Measurements from ENCODE around the gene PTCRA. TPM values are rescaled to one million over a fixed set of nuclear protein-coding genes. Genes with fewer than 3 reads are reported as not detected.

PTCRA gene
- total RNA-seq, 6 donors from 2014 or later, result 3.3 to 10.7 (median 7.1) TPM; not detected in 2

DNA sequence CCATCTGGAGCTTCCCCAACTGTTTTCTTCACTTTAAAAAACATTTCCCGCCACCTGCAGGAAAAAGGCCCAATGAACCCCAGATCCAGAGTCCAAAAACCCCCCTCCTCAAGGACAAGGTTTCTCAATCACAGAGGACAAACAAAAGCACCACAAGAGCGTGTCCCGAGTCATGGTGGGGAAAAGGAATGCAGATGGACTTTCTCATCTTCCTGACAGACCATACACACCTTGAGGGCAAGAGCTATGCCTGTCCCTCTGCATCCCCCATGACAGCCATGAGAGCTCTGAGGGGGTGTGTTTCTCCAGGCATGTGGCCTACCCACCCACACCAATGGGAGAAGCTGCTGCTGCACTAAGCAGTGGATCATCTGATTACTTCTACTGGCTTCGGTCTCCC is 54.1 kb downstream of the PTCRA start:
- WGBS, 2 donors, result 78 to 94% methylated on average over 4 of the region's 4 CpGs
- no peak for TF ChIP-seq POLR2AphosphoS5 (IDR thresholded peaks at IDR 0.05)
- TF ChIP-seq EP300 (IDR thresholded peaks at IDR 0.05), result no peak
- TF ChIP-seq POLR2A (IDR thresholded peaks at IDR 0.05), result no peak
- TF ChIP-seq, protein P1, sequence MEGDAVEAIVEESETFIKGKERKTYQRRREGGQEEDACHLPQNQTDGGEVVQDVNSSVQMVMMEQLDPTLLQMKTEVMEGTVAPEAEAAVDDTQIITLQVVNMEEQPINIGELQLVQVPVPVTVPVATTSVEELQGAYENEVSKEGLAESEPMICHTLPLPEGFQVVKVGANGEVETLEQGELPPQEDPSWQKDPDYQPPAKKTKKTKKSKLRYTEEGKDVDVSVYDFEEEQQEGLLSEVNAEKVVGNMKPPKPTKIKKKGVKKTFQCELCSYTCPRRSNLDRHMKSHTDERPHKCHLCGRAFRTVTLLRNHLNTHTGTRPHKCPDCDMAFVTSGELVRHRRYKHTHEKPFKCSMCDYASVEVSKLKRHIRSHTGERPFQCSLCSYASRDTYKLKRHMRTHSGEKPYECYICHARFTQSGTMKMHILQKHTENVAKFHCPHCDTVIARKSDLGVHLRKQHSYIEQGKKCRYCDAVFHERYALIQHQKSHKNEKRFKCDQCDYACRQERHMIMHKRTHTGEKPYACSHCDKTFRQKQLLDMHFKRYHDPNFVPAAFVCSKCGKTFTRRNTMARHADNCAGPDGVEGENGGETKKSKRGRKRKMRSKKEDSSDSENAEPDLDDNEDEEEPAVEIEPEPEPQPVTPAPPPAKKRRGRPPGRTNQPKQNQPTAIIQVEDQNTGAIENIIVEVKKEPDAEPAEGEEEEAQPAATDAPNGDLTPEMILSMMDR (IDR thresholded peaks at IDR 0.05), result no peak
- Histone ChIP-seq H3K36me3 (peaks cover 3 to 43% (median 15%) of the 10 kb centered on the region in 4 donors), H3K4me1 (no peaks in the 10 kb centered on the region), H3K27me3 (no peaks in the 10 kb centered on the region), H3K9me3 (no peaks in the 10 kb centered on the region), H3K4me3 (no peak overlapping the region), H3K27ac (no peak overlapping the region)
- DNase-seq (no peak), ATAC-seq (ENCODE audit: low FRiP score in 2 of 2) (no peak)

DNA sequence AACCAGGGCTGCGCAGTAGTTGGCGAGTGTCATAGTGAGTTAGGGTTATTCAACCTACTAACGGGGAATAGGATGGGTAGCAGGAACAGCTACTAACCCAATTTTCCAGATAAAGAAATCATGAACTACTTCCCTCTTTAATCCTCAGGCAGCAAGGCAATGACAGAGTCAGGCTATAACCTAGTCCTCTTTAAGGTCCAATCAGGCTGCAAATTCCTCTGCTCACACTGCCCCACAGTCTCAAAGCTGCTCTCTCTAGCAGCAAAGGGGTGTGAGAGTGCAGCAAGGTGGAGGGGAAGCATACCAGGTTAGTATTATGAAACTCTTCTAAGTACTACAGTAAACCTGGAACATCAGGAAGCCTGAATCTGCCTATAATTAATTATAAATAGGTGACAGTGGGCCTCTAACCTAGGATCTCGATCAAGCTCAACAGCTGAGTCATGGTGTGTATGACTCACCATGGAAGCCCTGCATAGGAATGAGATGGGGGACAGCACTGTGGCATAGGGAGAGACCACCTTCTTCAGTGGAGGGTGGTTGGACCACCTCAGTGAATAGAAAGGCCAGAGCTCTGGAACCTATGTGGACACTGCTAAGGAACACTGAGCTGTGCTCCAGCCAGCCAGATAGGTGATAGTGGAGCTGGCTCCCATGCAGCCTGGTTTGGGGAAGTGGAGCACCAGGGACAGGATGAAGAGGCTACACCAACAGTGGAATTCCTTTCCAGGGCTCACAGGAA is 55.2 kb downstream of the PTCRA start:
- WGBS, 2 donors, result 79 to 84% methylated on average over 4 of the region's 4 CpGs
- no peak for TF ChIP-seq POLR2AphosphoS5 (IDR thresholded peaks at IDR 0.05)
- TF ChIP-seq EP300 (IDR thresholded peaks at IDR 0.05), result no peak
- TF ChIP-seq, protein P1 (IDR thresholded peaks at IDR 0.05), result no peak
- TF ChIP-seq POLR2A (IDR thresholded peaks at IDR 0.05), result no peak
- Histone ChIP-seq H3K27me3 (no peaks in the 10 kb centered on the region), H3K36me3 (peaks cover 2 to 32% (median 11%) of the 10 kb centered on the region in 4 donors), H3K9me3 (no peaks in the 10 kb centered on the region), H3K27ac (no peak overlapping the region), H3K4me1 (peaks cover 0 to 4% (median 0%) of the 10 kb centered on the region in 4 donors), H3K4me3 (no peak overlapping the region)
- ATAC-seq (ENCODE audit: low FRiP score in 2 of 2), result no peak
- DNase-seq, result no peak

DNA sequence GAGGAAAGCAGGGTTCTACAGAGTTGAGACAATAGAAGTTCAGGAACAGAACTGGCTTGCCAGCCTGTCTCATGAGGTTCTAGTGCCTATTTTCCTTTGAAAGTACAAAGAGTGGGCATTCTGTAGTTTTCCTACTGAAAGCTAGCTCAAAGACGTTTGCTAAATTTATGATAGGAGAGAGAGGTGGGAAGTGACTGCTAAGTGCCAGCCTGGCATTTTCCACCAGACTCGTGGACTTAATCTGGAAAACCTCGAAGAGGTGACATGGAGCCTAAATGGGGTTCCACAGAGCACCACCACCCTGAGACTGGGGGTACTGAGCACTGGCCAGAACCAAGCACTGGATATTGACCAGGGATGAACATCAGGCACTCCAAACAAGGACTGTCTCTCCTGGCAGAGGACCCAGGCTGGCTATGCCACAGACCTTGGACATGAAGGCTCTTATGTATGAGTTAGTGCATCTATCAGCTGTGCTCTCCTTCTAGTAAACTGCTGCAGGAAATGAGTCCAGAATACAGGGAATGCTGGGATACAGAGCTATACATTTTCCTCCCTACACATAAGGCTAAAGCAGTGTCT is 56.0 kb downstream of the PTCRA start:
- WGBS, 2 donors, result 79% methylated on average over 3 of the region's 3 CpGs
- peaks cover 0 to 12% (median 4%) of the 10 kb centered on the region in 4 donors for H3K4me1 ChIP-seq
- DNase-seq (no peak), ATAC-seq (ENCODE audit: low FRiP score in 2 of 2) (no peak)
- peaks cover 0 to 25% (median 10%) of the 10 kb centered on the region in 4 donors for H3K36me3 ChIP-seq
- no peaks in the 10 kb centered on the region for H3K27me3 ChIP-seq
- H3K27ac ChIP-seq, result no peak overlapping the region
- no peaks in the 10 kb centered on the region for H3K9me3 ChIP-seq
- H3K4me3 ChIP-seq, result no peak overlapping the region
- TF ChIP-seq, protein P1 (IDR thresholded peaks at IDR 0.05), result no peak
- TF ChIP-seq POLR2AphosphoS5 (IDR thresholded peaks at IDR 0.05) (no peak), POLR2A (IDR thresholded peaks at IDR 0.05) (no peak), EP300 (IDR thresholded peaks at IDR 0.05) (no peak)

DNA sequence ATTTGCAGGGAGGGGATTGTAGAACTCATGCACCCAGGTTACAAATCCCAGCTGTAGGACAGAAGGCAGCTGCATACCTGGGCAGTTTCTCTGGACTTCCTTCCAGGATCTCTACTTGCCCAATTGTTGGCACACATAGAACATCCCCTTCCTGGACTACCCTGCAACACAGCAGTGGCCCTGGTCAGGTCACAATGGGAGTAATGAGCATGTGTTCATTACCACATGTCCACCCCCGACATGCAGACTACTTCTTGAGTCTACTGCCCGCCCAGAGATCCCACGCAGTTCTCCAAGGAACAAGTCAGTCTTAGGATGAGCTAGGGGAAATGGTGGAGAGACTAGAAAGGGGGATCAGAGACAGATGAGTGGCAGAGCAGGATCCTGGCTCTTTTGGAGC is 58.1 kb downstream of the PTCRA start:
- TF ChIP-seq POLR2A (IDR thresholded peaks at IDR 0.05) (no peak), POLR2AphosphoS5 (IDR thresholded peaks at IDR 0.05) (peak in 1 of 2 donors; percentile 18)
- 70 to 94% methylated on average over 3 of the region's 3 CpGs for WGBS, 2 donors
- ATAC-seq (ENCODE audit: low FRiP score in 2 of 2), result peak in 1 of 2 donors; percentile 27
- H3K9me3 ChIP-seq, result no peaks in the 10 kb centered on the region
- no peak overlapping the region for H3K27ac ChIP-seq
- H3K4me1 ChIP-seq, result peaks cover 12 to 26% (median 17%) of the 10 kb centered on the region in 4 donors
- DNase-seq, result no peak
- peaks cover 0 to 8% (median 3%) of the 10 kb centered on the region in 4 donors for H3K36me3 ChIP-seq
- no peaks in the 10 kb centered on the region for H3K27me3 ChIP-seq
- no peak overlapping the region for H3K4me3 ChIP-seq

DNA sequence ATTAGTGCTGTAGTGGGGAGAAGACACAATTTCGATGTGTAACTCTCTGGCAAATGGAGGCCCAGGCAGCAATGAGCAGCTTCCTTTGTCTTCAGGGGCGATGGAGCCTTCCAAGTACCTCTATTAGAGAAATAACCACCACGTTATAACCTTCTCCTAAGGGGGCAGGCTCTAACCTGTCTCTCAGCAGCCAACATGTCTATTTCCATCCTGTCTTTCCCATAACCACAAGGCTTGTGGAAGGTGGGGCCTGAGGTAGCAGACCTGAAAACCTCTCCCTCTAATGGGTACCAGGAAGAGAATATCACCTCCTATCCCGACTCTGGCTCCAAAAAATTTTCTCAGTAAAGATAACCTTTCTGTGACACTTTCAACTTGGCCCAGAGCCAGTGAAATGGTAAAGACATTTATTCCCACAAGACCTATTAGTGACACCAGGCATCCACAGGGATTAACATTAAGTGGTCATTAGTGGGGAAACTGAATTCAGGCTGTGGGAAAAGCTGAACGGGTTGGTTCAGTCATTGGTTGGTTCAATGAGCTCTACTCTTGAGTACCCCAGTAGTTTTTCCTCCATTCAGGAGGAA is 59.2 kb downstream of the PTCRA start:
- TF ChIP-seq POLR2A (IDR thresholded peaks at IDR 0.05), result no peak
- TF ChIP-seq EP300 (IDR thresholded peaks at IDR 0.05), result no peak
- TF ChIP-seq, protein P1 (IDR thresholded peaks at IDR 0.05), result no peak
- no peak for TF ChIP-seq POLR2AphosphoS5 (IDR thresholded peaks at IDR 0.05)
- H3K4me3 ChIP-seq, result no peak overlapping the region
- H3K27ac ChIP-seq, result no peak overlapping the region
- ATAC-seq (ENCODE audit: low FRiP score in 2 of 2) (no peak), DNase-seq (no peak)
- WGBS, 2 donors, result 81 to 85% methylated on average over 5 of the region's 5 CpGs
- H3K4me1 ChIP-seq, result peaks cover 19 to 33% (median 22%) of the 10 kb centered on the region in 4 donors
- H3K36me3 ChIP-seq, result no peaks in the 10 kb centered on the region
- no peaks in the 10 kb centered on the region for H3K9me3 ChIP-seq
- H3K27me3 ChIP-seq, result no peaks in the 10 kb centered on the region
